Frontal cortex (tissue), 4 donors: Measurements from ENCODE around the gene TRIM7. TPM values are rescaled to one million over a fixed set of nuclear protein-coding genes. Genes with fewer than 3 reads are reported as not detected.
"Not testable (repeated sequence)": the region's sequence is repeated elsewhere in the genome, so short reads cannot be mapped to it uniquely, and the experiment has no call there.

Experiments
- DNase-seq, 2 donors: peaks; one replicate each; pipeline ENCODE4 v3.0.0; 2012; ENCODE audit warnings: low spot score in 2 of 2
- FAIRE-seq: peaks from 2 replicates; lab custom pipeline; 2012; peaks lifted over from hg19 to GRCh38; lab: Jason Lieb, UNC
- small RNA-seq: library from RNA; depleted of rRNA; stranded (forward); fragments of <200 nt; gene quantifications from one replicate; pipeline ENCODE3, GENCODE V24; 2014
- total RNA-seq: library from RNA; depleted of rRNA; stranded (reverse); fragments of >200 nt; gene quantifications from one replicate; pipeline ENCODE4 v1.2.3, GENCODE V29; 2014
- donor health status: control.
- donor health status: control.
- donor health status: control.

The TRIM7 gene
- total RNA-seq, 1 donor from 2014 or later, result 2.0 TPM

DNA sequence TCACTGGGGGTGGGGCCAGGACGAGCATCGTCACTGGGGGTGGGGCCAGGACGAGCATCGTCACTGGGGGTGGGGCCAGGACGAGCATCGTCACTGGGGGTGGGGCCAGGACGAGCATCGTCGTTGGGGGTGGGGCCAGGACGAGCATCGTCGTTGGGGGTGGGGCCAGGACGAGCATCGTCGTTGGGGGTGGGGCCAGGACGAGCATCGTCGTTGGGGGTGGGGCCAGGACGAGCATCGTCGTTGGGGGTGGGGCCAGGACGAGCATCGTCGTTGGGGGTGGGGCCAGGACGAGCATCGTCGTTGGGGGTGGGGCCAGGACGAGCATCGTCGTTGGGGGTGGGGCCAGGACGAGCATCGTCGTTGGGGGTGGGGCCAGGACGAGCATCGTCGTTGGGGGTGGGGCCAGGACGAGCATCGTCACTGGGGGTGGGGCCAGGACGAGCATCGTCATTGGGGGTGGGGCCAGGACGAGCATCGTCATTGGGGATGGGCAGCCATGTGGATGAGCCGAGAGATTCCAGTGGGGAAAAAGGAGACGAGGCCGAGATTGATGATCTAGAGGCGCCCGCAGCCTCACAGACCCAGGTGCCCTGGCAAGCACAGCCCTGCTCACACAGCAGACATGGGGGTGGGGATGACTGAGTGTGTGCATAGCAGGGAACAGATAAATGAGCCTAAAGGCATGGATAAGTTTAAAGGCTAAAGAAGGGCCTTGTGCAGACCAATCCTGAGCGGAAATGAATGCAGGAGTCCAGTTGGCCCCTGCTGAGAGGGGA is 44.1 kb downstream of the TRIM7 start:
- peak; percentile 76 to 85 for DNase-seq
- not testable (repeated sequence) for FAIRE-seq

DNA sequence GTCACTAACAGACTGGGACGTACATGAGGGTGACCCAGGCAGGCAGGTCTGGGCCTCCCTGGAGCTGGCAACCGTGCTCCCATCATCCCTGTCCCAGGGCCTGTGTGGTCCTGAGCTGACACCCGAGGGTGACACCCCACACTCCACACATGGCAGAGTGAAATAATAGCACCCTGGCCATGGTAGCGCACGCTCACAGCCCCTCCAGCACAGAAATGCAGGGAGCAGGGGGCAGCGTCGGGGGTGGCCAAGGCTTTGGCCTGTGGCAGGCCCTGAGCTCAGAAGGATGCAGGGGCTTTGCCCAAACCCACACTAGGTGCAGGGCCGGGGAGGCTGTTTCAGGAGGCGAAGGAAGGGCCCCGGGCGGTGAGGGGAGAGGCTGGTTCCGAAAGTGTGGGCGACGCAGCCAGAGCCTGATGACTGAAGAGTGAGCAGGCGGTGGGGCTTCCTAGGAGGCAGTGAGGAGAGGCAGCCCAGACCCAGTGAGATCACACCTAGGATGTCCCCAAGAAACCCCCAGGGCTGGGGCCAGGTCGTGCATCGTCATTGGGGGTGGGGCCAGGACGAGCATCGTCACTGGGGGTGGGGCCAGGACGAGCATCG is 44.7 kb downstream of the TRIM7 start:
- DNase-seq, result peak in 1 of 2 donors; percentile 77
- no peak for FAIRE-seq

DNA sequence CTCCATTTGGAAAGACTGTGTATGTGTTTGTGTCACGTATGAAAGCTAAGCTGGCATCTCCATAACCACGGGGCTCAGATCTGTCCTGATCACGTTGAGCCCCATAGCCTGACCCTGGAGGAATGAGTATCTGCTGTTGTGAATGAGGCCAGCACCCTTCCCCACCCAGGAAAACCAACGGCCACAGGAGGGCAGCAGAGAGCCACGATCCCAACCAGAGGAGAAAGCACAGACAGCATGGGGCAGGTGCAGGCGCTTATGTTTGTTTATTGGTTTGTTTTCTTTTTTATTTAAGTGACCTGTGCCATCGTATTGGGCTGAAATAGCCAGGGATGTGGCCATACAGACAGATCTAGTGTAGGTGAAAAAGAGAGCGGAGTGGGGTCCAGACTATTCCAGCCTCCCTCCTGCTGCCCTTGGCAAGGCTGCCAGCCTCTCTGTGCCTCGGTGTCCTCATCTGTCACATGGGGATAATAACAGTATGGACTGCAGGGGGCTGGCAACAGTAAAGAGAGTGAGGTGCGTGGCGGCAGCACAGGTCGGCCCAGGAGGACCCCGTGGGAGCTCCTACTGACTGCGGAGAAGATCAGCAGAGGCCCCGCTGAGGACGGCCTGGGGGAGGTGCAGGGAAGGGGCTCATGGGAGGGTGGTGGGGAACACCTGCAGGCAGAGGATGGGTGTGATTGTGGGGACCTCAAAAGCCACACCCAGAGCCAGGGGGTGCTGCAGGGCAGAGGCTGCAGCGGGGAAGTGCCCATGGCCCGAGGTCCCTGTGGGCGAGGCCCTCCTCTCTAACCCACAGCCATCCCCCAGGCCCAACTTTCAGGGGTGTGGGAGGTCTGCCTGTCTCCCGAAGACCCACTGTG is 45.5 kb downstream of the TRIM7 start:
- DNase-seq (peak; percentile 73 to 82), FAIRE-seq (no peak)

DNA sequence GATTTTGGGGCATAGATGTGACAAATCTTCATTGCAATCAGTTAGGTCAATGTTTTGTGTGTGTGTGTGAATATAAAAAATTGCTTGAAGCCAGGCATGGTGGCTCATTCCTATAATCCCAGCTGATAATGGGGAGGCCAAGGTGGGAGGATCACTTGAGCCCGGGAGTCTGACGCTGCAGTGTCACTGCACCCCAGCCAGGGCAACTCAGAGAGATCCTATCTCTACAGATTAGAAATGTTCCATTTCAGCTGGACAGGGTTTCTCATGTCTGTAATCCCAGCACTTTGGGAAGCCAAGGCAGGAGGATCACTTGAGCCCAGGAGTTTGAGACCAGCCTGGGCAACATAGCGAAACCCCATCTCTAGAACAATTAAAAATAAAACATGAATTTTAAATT is 46.1 kb downstream of the TRIM7 start:
- DNase-seq (no peak), FAIRE-seq (no peak)

DNA sequence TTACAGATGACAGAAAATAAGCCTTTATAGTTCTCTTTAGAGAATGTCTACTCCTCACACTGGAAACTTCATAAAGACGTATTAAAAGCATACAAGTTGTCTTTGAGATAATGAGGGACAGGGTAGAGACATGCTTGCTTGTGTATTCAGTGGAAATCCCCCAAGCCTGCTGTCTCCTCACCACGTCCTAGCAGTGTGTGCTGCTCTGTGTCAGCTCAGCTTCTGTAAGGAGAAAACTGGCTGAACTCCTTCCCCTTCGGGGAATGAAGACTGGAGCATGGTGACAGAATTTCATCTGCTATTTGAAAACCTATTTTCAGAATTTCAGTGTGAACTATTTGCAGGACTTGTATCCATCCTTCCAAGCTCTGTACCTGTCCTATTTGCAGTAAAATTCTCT is 48.2 kb downstream of the TRIM7 start:
- FAIRE-seq, result no peak
- no peak for DNase-seq

DNA sequence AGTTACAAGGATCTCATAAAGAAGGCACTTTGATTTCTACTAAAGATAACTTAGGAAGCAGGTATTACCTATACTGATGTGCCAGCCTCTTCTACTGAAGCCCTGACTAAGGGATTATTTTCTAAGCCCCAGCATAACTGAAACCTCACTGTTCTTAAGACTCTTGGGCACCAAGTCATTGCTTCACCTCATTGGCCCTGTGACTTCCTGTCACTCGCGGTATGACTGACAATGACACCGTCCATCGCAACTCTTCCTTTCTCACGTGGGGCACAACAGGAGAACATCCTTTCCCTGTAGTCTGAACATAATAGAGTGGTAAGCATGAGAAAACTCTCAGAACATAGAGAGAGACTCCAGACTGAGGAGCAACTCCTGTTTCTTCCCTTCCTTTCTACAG is 51.2 kb downstream of the TRIM7 start:
- no peak for DNase-seq
- FAIRE-seq, result no peak

DNA sequence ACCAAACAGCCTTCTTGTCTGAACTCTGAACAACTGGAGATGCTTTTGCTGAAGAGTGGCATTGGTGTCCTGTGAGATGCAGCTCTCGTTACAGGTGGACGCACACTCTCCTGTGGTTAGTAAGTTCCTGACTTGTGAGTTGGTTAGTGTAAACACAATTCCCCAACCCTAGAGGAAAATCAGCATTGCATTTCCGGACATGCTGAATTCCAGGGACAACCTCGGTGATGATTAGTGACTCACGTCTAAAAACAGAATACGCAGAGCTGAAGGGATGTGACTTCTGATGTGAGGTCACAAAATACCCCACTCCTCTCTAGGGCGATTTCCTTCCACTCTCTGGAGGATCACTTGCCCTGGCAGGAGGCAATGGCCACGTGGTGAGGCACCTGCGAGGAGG is 52.6 kb downstream of the TRIM7 start:
- no peak for FAIRE-seq

DNA sequence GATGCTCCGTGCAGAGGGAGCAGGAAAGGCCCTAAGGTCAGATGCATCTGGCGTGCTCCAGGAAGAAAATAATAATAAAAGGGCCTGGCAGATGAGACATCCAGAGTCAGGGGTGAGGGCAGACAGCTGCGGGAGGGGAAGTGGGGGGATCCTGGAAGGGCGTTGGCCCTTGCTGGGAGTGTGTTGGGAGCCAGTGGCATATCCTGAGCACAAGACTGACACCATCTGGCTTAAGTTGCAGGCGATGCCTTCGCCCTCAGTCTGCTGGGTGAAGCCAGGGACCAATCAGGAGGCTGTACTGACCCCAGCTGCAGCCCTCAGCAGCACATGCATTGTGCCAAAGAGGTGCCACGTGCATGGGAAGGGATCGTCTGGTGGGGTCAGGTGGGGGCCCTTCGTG is 53.9 kb downstream of the TRIM7 start:
- FAIRE-seq, result no peak
- DNase-seq, result no peak

More for the DNA sequence above, 52.6 kb downstream of the TRIM7 start:
- no peak for DNase-seq

DNA sequence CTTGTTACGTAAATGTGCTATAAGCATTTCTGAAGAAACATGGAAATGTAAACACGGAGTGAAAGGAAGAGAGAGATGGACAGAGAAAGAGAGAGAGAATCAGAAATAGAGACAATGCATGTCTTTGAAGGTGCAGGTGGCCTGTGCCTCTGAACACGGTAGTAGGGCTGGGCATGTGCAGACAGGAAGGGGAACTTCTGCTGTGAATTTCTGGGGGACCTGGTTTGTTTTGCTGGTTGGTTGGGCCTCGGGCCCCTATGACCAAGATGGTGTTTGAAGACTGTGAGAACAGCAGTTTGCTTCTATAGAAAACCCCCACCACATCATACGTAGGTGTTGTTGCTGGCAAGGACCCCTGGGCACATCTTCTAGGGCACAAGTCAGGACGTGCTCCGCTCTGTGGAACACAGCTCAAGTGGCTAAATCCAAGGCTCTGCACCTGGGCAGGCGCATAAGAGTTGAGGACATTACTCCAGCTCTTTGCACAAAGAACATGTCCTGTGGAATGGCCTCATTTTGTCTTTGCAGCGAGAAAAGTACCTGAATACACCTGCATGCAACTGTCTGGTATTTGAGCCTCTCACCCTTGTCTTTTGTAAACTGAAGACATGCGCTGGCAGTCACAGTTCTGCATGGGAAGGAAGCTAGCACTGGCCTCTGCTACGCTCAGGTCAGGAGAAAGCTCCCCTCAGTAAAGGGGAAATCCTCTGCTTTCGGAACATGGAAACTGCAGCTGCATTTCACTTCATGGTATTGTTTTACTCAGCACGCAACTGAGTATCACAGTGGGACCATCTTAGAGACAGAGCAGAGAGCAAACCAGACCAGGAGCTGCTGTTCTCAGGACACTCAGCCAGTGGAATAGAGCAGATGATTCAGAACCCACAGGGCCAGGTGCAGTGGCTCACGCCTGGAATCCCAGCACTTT is 54.9 kb downstream of the TRIM7 start:
- DNase-seq, result no peak
- no peak for FAIRE-seq

DNA sequence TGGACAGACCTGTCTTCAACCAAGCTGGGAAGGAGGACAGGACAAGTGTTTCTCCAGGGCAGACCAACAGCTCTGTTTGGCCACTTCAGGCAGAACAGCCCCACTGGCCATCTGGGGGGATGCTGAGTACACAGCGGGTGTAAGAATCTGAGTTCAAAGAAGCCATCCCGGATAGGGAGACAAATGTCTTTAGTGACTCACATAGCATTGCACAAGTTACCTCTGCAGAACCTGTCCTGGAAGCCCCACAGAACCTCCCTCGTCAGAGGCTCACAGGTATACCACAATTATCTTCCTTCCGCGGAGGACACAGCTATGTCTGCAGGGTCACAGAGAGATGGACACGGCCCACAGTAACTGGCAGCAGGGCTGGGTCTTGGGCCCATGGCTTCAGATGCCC is 55.6 kb downstream of the TRIM7 start:
- no peak for DNase-seq
- FAIRE-seq, result no peak

DNA sequence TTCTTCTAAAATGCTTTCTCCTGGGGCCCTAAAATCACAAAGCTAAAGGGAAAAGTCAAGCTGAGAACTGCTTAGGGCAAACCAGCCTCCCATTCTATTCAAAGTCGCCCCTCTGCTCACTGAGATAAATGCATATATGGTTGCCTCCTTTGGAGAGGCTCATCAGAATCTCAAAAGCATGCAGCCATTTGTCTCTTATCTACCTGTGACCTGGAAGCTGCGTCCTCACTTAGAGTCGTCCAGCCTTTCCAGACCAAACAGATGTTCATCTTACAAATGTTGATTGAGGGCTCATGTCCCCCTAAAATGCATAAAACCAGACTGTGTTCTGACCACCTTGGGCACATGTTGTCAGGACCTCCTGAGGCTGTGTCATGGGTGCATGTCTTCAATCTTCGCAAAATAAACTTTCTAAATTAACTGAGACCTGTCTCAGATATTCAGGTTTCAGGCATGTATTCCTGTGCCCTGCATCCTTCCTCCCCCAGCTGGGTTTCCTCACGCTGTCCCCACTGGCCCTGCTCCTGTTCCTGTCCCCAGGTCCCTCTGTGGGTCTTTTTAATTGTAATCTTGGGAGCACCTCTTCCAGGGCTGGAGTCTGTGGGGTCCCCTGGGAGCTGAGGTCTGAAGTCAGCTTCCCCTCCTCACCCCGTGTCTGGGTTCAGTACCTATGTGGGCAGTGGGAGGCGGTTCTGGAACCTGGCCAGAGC is 57.9 kb downstream of the TRIM7 start, which contains the start of gene OR2V2:
Gene OR2V2 (plus strand): TSS at position 660 of the 710 bp plus-strand sequence. CDS start 7,357 bp downstream, outside the sequence.
- not testable (repeated sequence) for DNase-seq, FAIRE-seq

DNA sequence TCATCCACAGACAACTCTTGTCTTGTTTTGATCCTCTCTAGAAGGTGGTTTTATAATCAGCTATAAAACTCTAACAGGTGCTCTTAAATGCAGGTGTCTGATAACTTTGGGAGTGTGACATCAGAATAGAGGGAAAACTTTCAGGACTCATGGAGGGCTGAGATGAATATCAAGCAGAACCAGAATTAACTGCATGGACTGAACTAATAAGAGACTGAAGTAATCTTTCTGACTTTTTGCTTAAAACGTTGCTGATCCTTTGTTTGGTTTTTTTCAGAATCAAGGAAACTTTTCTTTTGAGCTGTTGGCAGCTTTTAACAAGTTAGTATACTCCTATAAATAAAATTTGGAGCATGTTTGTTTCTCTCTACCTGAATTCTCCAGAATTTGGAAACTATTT is 59.9 kb downstream of the TRIM7 start:
- FAIRE-seq (no peak), DNase-seq (no peak)

Small RNAs within 50 kb of the gene (small RNA-seq; reads per million reads assigned to genes)
- not detected for gene MIR4638
- not detected for gene SNORD95
- gene SNORD96A, result not detected

Other genes with a start within 250 kb of the TRIM7 start
- gene BTNL3, start 216.3 kb downstream of the TRIM7 start, total RNA-seq, result not detected
- 2.9 TPM for gene BTNL9, start 164.9 kb downstream of the TRIM7 start, total RNA-seq
- not detected for gene OR2V1, start 74.0 kb downstream of the TRIM7 start, total RNA-seq
- not detected for gene OR2V2, start 57.6 kb downstream of the TRIM7 start, total RNA-seq
- 12.2 TPM for gene TRIM41, start 18.1 kb upstream of the TRIM7 start, total RNA-seq
- gene RACK1, start 38.7 kb upstream of the TRIM7 start, total RNA-seq, result 3,351 TPM
- gene TRIM52, start 55.9 kb upstream of the TRIM7 start, total RNA-seq, result 9.8 TPM
- gene OR4F3, start 162.1 kb upstream of the TRIM7 start, total RNA-seq, result not detected